OCI-LY3 (cell line): ENCODE data around the gene FAM161B.

Source experiments
- EZH2phosphoT487 ChIP-seq: fragments of 200-600 bp; shearing (Covaris generic); IDR thresholded peaks from 2 replicates; pipeline ENCODE4 v1.6.1; 2018; ENCODE audit warnings: antibody characterized with exemption, mixed run types, low read depth
- TF ChIP-seq, protein P1 (sequence below): fragments of 200-600, 300-600 bp; sonication (generic); IDR thresholded peaks from 2 replicates; pipeline ENCODE4 v1.5.1; 2014; ENCODE audit warnings: antibody characterized with exemption, low read length, low read depth

DNA sequence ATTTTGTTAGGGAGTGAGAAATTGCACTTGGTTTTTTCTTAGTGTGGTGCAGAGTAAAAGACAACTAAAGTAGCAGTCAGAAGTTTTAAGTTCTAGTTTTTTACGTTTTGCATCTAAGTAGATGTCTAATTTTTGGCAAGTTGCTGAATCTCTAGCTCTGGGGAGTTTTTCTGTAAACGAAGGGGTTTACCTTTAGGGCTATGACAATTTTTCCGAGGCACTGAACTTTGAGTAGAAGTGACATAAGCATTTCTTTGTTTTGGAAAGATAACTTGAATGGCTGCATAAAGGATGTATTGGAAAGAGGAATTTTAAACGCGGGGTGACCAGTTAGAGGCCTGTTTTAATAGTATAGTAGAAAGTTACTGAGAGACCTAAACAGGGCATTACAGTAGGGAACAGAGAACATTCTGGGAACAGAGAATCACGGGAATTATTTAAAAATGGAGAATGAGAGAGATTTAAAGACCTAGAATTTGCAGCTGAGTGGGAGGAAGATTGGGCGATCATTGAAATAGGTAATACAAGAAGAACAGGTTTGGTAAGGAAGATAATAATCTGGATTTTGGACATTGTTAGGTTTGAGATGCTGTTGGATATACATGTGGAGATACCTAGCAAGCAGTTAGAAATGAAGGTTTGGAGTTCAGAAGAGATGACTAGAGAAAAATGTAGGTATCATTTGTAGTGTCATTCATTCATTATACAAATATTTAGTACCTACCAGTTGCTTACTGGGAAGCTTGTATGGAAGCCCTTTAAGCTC is 62.0 kb downstream of the FAM161B start:
- TF ChIP-seq, protein P1, sequence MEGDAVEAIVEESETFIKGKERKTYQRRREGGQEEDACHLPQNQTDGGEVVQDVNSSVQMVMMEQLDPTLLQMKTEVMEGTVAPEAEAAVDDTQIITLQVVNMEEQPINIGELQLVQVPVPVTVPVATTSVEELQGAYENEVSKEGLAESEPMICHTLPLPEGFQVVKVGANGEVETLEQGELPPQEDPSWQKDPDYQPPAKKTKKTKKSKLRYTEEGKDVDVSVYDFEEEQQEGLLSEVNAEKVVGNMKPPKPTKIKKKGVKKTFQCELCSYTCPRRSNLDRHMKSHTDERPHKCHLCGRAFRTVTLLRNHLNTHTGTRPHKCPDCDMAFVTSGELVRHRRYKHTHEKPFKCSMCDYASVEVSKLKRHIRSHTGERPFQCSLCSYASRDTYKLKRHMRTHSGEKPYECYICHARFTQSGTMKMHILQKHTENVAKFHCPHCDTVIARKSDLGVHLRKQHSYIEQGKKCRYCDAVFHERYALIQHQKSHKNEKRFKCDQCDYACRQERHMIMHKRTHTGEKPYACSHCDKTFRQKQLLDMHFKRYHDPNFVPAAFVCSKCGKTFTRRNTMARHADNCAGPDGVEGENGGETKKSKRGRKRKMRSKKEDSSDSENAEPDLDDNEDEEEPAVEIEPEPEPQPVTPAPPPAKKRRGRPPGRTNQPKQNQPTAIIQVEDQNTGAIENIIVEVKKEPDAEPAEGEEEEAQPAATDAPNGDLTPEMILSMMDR = no peak
- no peak for TF ChIP-seq EZH2phosphoT487
